Glomerular visceral epithelial cell (primary cell): ENCODE results near the gene LRRC10B.

Experiments
- DNase-seq: peaks from one replicate; pipeline ENCODE4 v3.0.0-alpha.2; 2016; ENCODE audit errors: extremely low spot score

The LRRC10B gene

DNA sequence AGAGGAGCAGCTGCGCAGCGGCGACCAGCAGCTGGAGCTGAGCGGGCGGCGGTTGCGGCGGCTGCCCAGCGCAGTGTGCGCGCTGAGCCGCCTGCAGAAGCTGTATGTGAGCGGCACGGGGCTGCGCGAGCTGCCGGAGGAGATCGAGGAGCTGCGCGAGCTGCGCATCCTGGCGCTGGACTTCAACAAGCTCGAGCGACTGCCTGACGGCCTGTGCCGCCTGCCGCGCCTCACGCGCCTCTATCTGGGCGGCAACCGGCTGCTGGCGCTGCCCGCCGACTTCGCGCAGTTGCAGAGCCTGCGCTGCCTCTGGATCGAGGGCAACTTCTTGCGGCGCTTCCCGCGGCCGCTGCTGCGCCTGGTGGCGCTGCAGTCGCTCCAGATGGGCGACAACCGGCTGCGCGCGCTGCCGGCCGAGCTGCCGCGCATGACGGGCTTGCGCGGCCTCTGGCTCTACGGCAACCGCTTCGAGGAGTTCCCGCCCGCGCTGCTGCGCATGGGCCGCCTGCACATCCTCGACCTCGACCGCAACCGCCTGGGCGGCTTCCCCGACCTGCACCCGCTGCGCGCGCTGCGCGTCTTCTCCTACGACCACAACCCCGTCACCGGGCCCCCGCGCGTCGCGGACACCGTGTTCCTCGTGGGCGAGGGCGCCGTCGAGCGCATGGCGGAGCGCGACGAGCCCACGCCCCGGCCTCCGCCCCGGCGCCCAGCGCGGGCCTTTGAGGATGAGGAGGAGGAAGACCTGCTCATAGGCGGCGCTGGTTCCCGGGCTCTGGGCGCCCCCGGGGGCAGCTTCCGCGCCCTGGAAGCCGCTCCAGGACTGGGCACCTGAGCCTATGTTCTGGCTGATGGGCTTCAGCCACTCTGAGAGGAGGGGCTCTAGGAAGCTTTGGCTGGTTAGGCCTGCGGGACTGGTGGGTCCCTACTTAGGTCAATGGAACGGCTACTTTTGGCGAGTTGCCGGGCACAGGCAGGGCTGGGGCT, 787 bp downstream of the LRRC10B start:
- DNase-seq, result peak; percentile 63

GRCh38 chr11:61510166-61510919, 1.8 kb downstream of the LRRC10B start:
- DNase-seq, result no peak

- no peak for DNase-seq
Measured at GRCh38 chr11:61510974-61511373, 2.4 kb downstream of the LRRC10B start.

GRCh38 chr11:61511383-61511782, 2.8 kb downstream of the LRRC10B start:
- no peak for DNase-seq

GRCh38 chr11:61512435-61512834, 3.9 kb downstream of the LRRC10B start:
- DNase-seq, result no peak

DNA sequence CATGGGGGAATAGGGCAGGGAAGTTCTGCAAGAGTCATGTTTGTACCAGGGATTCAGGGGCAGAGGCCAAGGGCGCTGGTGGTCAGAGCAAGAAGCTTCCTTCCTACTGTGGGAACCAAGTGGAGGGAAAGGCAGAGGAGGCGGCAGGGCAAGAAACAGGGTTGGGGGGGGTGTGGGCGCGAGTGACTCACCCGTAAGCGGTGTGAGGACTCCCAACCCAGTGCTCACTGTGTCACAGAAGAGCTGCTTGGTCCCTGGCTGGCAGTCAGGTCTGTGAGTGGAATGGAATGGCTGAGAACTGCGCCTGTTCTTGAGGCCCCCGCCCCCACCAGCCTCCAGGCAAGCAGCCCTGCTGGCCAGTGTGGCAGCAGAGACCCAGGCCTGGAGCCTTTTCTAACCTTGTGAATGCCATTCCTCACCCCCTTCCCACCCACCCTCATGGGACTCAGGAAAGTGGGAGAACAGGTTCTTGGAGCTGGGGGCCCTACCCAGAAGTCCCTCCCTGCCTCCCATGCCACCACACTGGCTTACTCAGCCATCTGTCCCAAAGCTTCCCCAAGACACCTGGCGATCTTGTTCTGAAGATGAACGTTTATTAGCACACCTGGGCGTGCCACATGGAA, 4.7 kb downstream of the LRRC10B start:
- no peak for DNase-seq

GRCh38 chr11:61514050-61514917, 5.7 kb downstream of the LRRC10B start:
- no peak for DNase-seq

GRCh38 chr11:61515686-61516085, 7.1 kb downstream of the LRRC10B start:
- no peak for DNase-seq

GRCh38 chr11:61516191-61516590, 7.6 kb downstream of the LRRC10B start:
- DNase-seq, result no peak

DNA sequence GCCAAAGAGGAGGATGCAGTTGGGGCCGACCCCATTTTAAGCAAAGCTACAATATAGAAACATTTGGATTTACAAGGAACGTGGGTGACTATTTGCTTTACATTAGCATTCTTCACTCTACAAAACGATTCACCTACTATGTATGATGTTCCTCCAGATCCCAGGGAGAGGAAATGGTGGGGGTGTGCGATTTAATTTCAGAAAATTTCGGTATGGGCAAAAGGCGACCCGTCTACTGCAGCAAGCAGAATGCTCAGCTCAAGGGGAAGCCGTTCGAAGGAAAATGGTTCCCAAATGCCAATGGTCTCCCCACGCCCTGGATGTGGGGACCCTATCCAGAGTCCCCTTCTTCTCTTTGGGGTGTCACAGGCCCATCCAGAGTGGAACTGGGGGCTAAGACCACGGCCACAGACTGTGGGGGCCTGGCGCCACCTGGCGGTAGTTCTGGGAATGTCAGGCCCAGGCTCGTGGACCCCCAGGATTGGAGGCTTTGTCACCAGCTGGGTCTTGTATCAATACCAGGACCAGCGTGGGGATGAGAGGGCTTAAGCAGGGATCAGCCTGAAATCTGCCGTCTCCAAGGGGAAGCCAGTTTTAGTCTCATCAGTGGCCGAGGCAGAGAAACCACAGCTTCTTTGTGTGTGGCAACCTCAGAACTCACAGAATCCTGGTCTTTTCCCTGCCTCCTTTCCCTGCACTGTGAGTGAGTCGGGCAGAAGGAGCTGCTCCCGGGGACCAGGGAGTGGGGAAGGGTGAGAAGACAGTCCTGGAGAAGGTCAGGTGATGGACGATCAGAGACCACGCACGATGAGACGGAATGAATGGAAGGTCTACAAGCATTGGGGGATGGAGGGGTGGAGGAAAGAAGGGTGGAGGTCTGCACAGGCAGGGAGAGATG, 8.4 kb downstream of the LRRC10B start:
- DNase-seq, result peak; percentile 40

GRCh38 chr11:61518032-61518795, 9.7 kb downstream of the LRRC10B start:
- no peak for DNase-seq

- DNase-seq, result no peak
Measured at GRCh38 chr11:61522881-61523280, 14.3 kb downstream of the LRRC10B start.

GRCh38 chr11:61524446-61524845, 15.9 kb downstream of the LRRC10B start:
- DNase-seq, result no peak

- no peak for DNase-seq
Measured at GRCh38 chr11:61524963-61525587, 16.5 kb downstream of the LRRC10B start.

- DNase-seq, result no peak
Measured at GRCh38 chr11:61526229-61526628, 17.7 kb downstream of the LRRC10B start.

GRCh38 chr11:61526956-61527731, 18.6 kb downstream of the LRRC10B start:
- DNase-seq, result no peak

- DNase-seq, result no peak
Measured at GRCh38 chr11:61528114-61528513, 19.6 kb downstream of the LRRC10B start.

- DNase-seq, result peak; percentile 37
Measured at GRCh38 chr11:61529537-61530225, 21.1 kb downstream of the LRRC10B start.
